ENCODE measurements around the gene MTRF1. TPM values are rescaled to one million over a fixed set of nuclear protein-coding genes. Genes with fewer than 3 reads are reported as not detected.

Gene MTRF1
- total and polyA plus RNA-seq, 2 of the 4 experiments (the other 2 are of a cell fraction), result 9.7 to 12.4 TPM

- Histone ChIP-seq H3K4me3 (ENCODE audit: insufficient read depth, low read depth, low read length) (no peak overlapping the region), H3K79me1 (ENCODE audit: low read depth in 1 of 2, low read length in 2 of 2) (no peaks in the 10 kb centered on the region), H2AFZ (replicated peaks; ENCODE audit: low read length, poor library complexity) (no peak overlapping the region), H3K36me3 (ENCODE audit: control insufficient read depth, insufficient read depth, low read length) (no peaks in the 10 kb centered on the region), H3K4ac (ENCODE audit: low read depth, low read length) (no peak overlapping the region), H3K9me3 (ENCODE audit: control insufficient read depth, insufficient read depth, low read length) (no peaks in the 10 kb centered on the region), H3K9ac (ENCODE audit: low read depth, low read length) (no peak overlapping the region), H2AK9ac (replicated peaks; ENCODE audit: low read depth, low read length, poor library complexity) (no peak overlapping the region), H4K20me1 (ENCODE audit: insufficient read depth, low read length) (no peaks in the 10 kb centered on the region), H3K27me3 (ENCODE audit: control insufficient read depth, insufficient read depth, low read length) (no peaks in the 10 kb centered on the region), H3K4me2 (ENCODE audit: low read depth, low read length) (no peak overlapping the region), H3K4me1 (ENCODE audit: control insufficient read depth, insufficient read depth, low read length) (no peaks in the 10 kb centered on the region), H2AK5ac (ENCODE audit: low read depth, low read length) (no peak overlapping the region), H3K18ac (ENCODE audit: low read depth, low read length) (no peak overlapping the region), H2BK5ac (ENCODE audit: low read depth, low read length, poor library complexity, severe bottlenecking) (no peak overlapping the region), H3K23ac (ENCODE audit: low read depth, low read length) (no peak overlapping the region), H2BK20ac (ENCODE audit: low read depth, low read length) (no peak overlapping the region), H2BK120ac (ENCODE audit: low read depth, low read length) (no peak overlapping the region), H3K56ac (ENCODE audit: extremely low read depth, insufficient read depth, low read length) (no peak overlapping the region), H3K14ac (replicated peaks; ENCODE audit: low read depth, low read length) (no peak overlapping the region), H4K8ac (ENCODE audit: low read depth in 2 of 2, low read length in 2 of 2) (no peak overlapping the region), H3K9me1 (ENCODE audit: insufficient read depth, low read length) (no peaks in the 10 kb centered on the region), H4K5ac (ENCODE audit: low read depth, low read length) (no peak overlapping the region), H2BK15ac (ENCODE audit: low read depth, low read length) (no peak overlapping the region), H3K27ac (ENCODE audit: insufficient read depth, low read length) (no peak overlapping the region), H4K91ac (ENCODE audit: insufficient read depth, low read depth, low read length) (no peak overlapping the region)
- dilution Hi-C loops (cut with HindIII; ENCODE audit: low sequenced_read_pairs, unreplicated experiment) (no loop called here), intact Hi-C loops (cut with micrococcal nuclease) (no loop called here), in situ Hi-C loops (cut with MboI; ENCODE audit: low sequenced_read_pairs) (no loop called here)
- WGBS, 2 experiments (ENCODE audit: extremely low coverage in 2 of 2, insufficient read length in 1 of 2), result no CpG with 5 or more reads among the region's 5 CpGs
- no peak for TF ChIP-seq POLR2A (IDR thresholded peaks at IDR 0.05; ENCODE audit: low read depth, low read length)
- TF ChIP-seq RAD21 (IDR thresholded peaks at IDR 0.05; ENCODE audit: low read length), result no peak
- TF ChIP-seq SMC3 (IDR thresholded peaks at IDR 0.05; ENCODE audit: low read depth, low read length), result no peak
- TF ChIP-seq CTCF (conservative IDR thresholded peaks at IDR 0.05; ENCODE audit: low read depth, low read length), result no peak
- TF ChIP-seq RCOR1 (IDR thresholded peaks at IDR 0.05; ENCODE audit: insufficient replicate concordance, low read length), result no peak
- no peak for TF ChIP-seq BHLHE40 (IDR thresholded peaks at IDR 0.05; ENCODE audit: low read depth, low read length)
- no peak for TF ChIP-seq MAZ (IDR thresholded peaks at IDR 0.05; ENCODE audit: borderline replicate concordance, low read depth, low read length)
- no peak for TF ChIP-seq NFE2L2 (IDR thresholded peaks at IDR 0.05; ENCODE audit: low read depth, low read length)
- no peak for TF ChIP-seq FOS (IDR thresholded peaks at IDR 0.05; ENCODE audit: low read depth, low read length)
- no peak for TF ChIP-seq CHD1 (IDR thresholded peaks at IDR 0.05; ENCODE audit: low read depth, low read length)
- TF ChIP-seq MAFK (IDR thresholded peaks at IDR 0.05; ENCODE audit: low read depth, low read length), result no peak
- no peak for TF ChIP-seq USF2 (IDR thresholded peaks at IDR 0.05; ENCODE audit: low read depth, low read length)
- TF ChIP-seq RFX5 (IDR thresholded peaks at IDR 0.05; ENCODE audit: low read depth, low read length), result no peak
- TF ChIP-seq MXI1 (IDR thresholded peaks at IDR 0.05; ENCODE audit: borderline replicate concordance, low read depth, low read length), result no peak
- no TSS peak for BruUV-seq (replicated peaks)
- ChIA-PET POLR2A (ENCODE audit: unreplicated experiment) (no interaction called here), CTCF (no interaction called here)
- DNase-seq (no peak), ATAC-seq (ENCODE audit: low read depth) (no peak)
Observed at GRCh38 chr13:41199079-41199478, 64.3 kb downstream of the MTRF1 start.

Measured in IMR-90 (cell line).